ENCODE data around the gene PSMC2. TPM values are rescaled to one million over a fixed set of nuclear protein-coding genes. Genes with fewer than 3 reads are reported as not detected.

PSMC2 gene
- total and polyA plus RNA-seq, 2 donors from 2014 or later = 98.8 to 115 TPM

GRCh38 chr7:103387242-103387641 is 39.8 kb downstream of the PSMC2 start:
- intact Hi-C loops (cut with DNase I) = no loop called here
- Histone ChIP-seq H3K4me1 (ENCODE audit: control insufficient read depth in 2 of 3, insufficient read depth in 2 of 3, low read depth in 1 of 3, low read length in 3 of 3) (no peaks in the 10 kb centered on the region), H3K9me3 (ENCODE audit: control insufficient read depth in 2 of 3, insufficient read depth in 1 of 3, low read length in 3 of 3) (no peaks in the 10 kb centered on the region), H3K4me3 (ENCODE audit: low read length in 3 of 3) (no peak overlapping the region), H3K27me3 (ENCODE audit: control insufficient read depth, insufficient read depth, low read length) (no peaks in the 10 kb centered on the region), H3K9ac (ENCODE audit: low read length in 3 of 3) (no peak overlapping the region), H3K36me3 (ENCODE audit: control insufficient read depth in 2 of 3, insufficient read depth in 3 of 3, low read length in 3 of 3) (no peaks in the 10 kb centered on the region), H3K27ac (ENCODE audit: low read depth in 2 of 2, low read length in 2 of 2) (no peak overlapping the region)
- TF ChIP-seq CTCF (IDR thresholded peaks at IDR 0.05; ENCODE audit: borderline replicate concordance, extremely low read depth, insufficient read depth) = no peak
- DNase-seq (no peak), FAIRE-seq (no peak)

- no peak for FAIRE-seq
- H3K36me3 ChIP-seq (ENCODE audit: control insufficient read depth in 2 of 3, insufficient read depth in 3 of 3, low read length in 3 of 3) = no peaks in the 10 kb centered on the region
- no peaks in the 10 kb centered on the region for H3K27me3 ChIP-seq (ENCODE audit: control insufficient read depth, insufficient read depth, low read length)
- no peak overlapping the region for H3K9ac ChIP-seq (ENCODE audit: low read length in 3 of 3)
- no peaks in the 10 kb centered on the region for H3K4me1 ChIP-seq (ENCODE audit: control insufficient read depth in 2 of 3, insufficient read depth in 2 of 3, low read depth in 1 of 3, low read length in 3 of 3)
- intact Hi-C loops (cut with DNase I) = no loop called here
- no peak for TF ChIP-seq CTCF (IDR thresholded peaks at IDR 0.05; ENCODE audit: borderline replicate concordance, extremely low read depth, insufficient read depth)
- no peaks in the 10 kb centered on the region for H3K9me3 ChIP-seq (ENCODE audit: control insufficient read depth in 2 of 3, insufficient read depth in 1 of 3, low read length in 3 of 3)
- no peak overlapping the region for H3K4me3 ChIP-seq (ENCODE audit: low read length in 3 of 3)
- DNase-seq = no peak
- no peak overlapping the region for H3K27ac ChIP-seq (ENCODE audit: low read depth in 2 of 2, low read length in 2 of 2)
Measured at GRCh38 chr7:103388469-103389140, 41.2 kb downstream of the PSMC2 start.

- Histone ChIP-seq H3K27ac (ENCODE audit: low read depth in 2 of 2, low read length in 2 of 2) (no peak overlapping the region), H3K4me1 (ENCODE audit: control insufficient read depth in 2 of 3, insufficient read depth in 2 of 3, low read depth in 1 of 3, low read length in 3 of 3) (no peaks in the 10 kb centered on the region), H3K4me3 (ENCODE audit: low read length in 3 of 3) (no peak overlapping the region), H3K36me3 (ENCODE audit: control insufficient read depth in 2 of 3, insufficient read depth in 3 of 3, low read length in 3 of 3) (no peaks in the 10 kb centered on the region), H3K27me3 (ENCODE audit: control insufficient read depth, insufficient read depth, low read length) (no peaks in the 10 kb centered on the region), H3K9ac (ENCODE audit: low read length in 3 of 3) (no peak overlapping the region), H3K9me3 (ENCODE audit: control insufficient read depth in 2 of 3, insufficient read depth in 1 of 3, low read length in 3 of 3) (no peaks in the 10 kb centered on the region)
- no peak for TF ChIP-seq CTCF (IDR thresholded peaks at IDR 0.05; ENCODE audit: borderline replicate concordance, extremely low read depth, insufficient read depth)
- DNase-seq = no peak
- intact Hi-C loops (cut with DNase I) = no loop called here
- FAIRE-seq = no peak
Measured at GRCh38 chr7:103389263-103389662, 41.8 kb downstream of the PSMC2 start.

- Histone ChIP-seq H3K9me3 (ENCODE audit: control insufficient read depth in 2 of 3, insufficient read depth in 1 of 3, low read length in 3 of 3) (no peaks in the 10 kb centered on the region), H3K36me3 (ENCODE audit: control insufficient read depth in 2 of 3, insufficient read depth in 3 of 3, low read length in 3 of 3) (no peaks in the 10 kb centered on the region), H3K27ac (ENCODE audit: low read depth in 2 of 2, low read length in 2 of 2) (no peak overlapping the region), H3K9ac (ENCODE audit: low read length in 3 of 3) (no peak overlapping the region), H3K27me3 (ENCODE audit: control insufficient read depth, insufficient read depth, low read length) (no peaks in the 10 kb centered on the region), H3K4me1 (ENCODE audit: control insufficient read depth in 2 of 3, insufficient read depth in 2 of 3, low read depth in 1 of 3, low read length in 3 of 3) (no peaks in the 10 kb centered on the region), H3K4me3 (ENCODE audit: low read length in 3 of 3) (no peak overlapping the region)
- no peak for TF ChIP-seq CTCF (IDR thresholded peaks at IDR 0.05; ENCODE audit: borderline replicate concordance, extremely low read depth, insufficient read depth)
- FAIRE-seq = no peak
- DNase-seq = no peak
- intact Hi-C loops (cut with DNase I) = no loop called here
Measured at GRCh38 chr7:103391150-103391549, 43.7 kb downstream of the PSMC2 start.

All from kidney (tissue), 14 donors.